NCI-H2196 (cell line): ENCODE data around the gene COLGALT1.
"Not testable (repeated sequence)": the region's sequence is repeated elsewhere in the genome, so short reads cannot be mapped to it uniquely, and the experiment has no call there.

Experiments used
- DNase-seq: peaks from one replicate; lab custom pipeline; 2025; ENCODE audit not compliant: unreplicated experiment; lab: John Stamatoyannopoulos, UW

COLGALT1 gene

GRCh38 chr19:17598063-17598462, 42.6 kb downstream of the COLGALT1 start:
- not testable (repeated sequence) for DNase-seq

GRCh38 chr19:17598953-17599352, 43.5 kb downstream of the COLGALT1 start:
- DNase-seq: no peak

GRCh38 chr19:17599780-17600179, 44.3 kb downstream of the COLGALT1 start:
- no peak for DNase-seq

GRCh38 chr19:17601683-17602082, 46.2 kb downstream of the COLGALT1 start:
- no peak for DNase-seq

- DNase-seq: no peak
These were observed 46.8 kb downstream of the COLGALT1 start for GRCh38 chr19:17602217-17602616.

GRCh38 chr19:17602872-17603510, 47.5 kb downstream of the COLGALT1 start:
- DNase-seq: no peak

- no peak for DNase-seq
These were observed 49.0 kb downstream of the COLGALT1 start for GRCh38 chr19:17604372-17605025.

GRCh38 chr19:17605117-17605516, 49.7 kb downstream of the COLGALT1 start:
- DNase-seq: no peak

- peak; percentile 92 for DNase-seq
These were observed 50.5 kb downstream of the COLGALT1 start for GRCh38 chr19:17605761-17606589.

- DNase-seq: no peak
These were observed 51.2 kb downstream of the COLGALT1 start for GRCh38 chr19:17606590-17607185.

GRCh38 chr19:17607936-17608335, 52.5 kb downstream of the COLGALT1 start:
- DNase-seq: no peak

GRCh38 chr19:17610384-17610783, 54.9 kb downstream of the COLGALT1 start:
- no peak for DNase-seq

GRCh38 chr19:17611462-17612244, 56.2 kb downstream of the COLGALT1 start:
- no peak for DNase-seq

- no peak for DNase-seq
These were observed 59.0 kb downstream of the COLGALT1 start for GRCh38 chr19:17614476-17614875.

- no peak for DNase-seq
These were observed 60.6 kb downstream of the COLGALT1 start for GRCh38 chr19:17615889-17616685.

- DNase-seq: no peak
These were observed 61.2 kb downstream of the COLGALT1 start for GRCh38 chr19:17616686-17616960.

GRCh38 chr19:17616961-17617806, 61.7 kb downstream of the COLGALT1 start:
- no peak for DNase-seq

- DNase-seq: no peak
These were observed 62.4 kb downstream of the COLGALT1 start for GRCh38 chr19:17617807-17618192.

- no peak for DNase-seq
These were observed 62.9 kb downstream of the COLGALT1 start for GRCh38 chr19:17618281-17618903.
